Retina (tissue), 1 donor: ENCODE results near the gene MCRIP2.
A peak's percentile ranks its signal among the peaks of the same experiment; 100 is the strongest.
"Not testable (repeated sequence)": the region's sequence is repeated elsewhere in the genome, so short reads cannot be mapped to it uniquely, and the experiment has no call there.

Experiments used
- DNase-seq: peaks from one replicate; pipeline ENCODE4 v3.0.0-alpha.2; 2016

The MCRIP2 gene

DNA sequence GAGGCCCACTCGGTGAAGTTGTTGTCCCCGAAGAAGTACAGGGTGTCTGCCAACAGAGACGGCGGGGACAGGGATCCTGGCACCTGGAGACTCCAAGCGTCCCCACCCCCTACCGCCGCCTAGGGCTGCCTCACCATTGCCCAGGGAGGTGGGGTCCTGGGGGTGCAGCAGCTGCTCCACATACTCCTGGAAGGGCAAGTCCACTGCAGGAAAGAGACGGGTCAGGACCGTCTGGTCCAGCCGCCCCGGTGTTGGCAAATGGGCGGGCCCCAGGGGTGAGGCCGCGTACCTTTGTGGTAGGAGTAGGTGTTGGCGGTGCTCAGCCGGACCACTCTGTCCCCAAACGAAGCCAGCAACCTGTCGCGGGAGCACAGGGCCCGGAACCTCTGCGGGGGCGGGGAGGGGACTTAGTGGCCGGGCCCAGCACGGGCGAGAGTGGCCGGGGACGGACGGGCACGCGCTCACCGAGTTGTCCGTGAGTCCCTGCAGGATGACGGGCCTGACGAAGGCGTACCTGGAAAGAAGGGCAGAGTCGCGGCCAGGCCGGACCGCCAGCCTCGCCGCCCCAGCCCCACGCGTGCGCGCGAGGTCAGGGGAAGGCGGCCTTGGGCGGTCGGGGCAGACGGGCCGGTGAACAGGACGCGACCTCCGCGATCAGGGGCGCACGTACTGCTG, 41.9 kb downstream of the MCRIP2 start:
- DNase-seq: no peak

DNA sequence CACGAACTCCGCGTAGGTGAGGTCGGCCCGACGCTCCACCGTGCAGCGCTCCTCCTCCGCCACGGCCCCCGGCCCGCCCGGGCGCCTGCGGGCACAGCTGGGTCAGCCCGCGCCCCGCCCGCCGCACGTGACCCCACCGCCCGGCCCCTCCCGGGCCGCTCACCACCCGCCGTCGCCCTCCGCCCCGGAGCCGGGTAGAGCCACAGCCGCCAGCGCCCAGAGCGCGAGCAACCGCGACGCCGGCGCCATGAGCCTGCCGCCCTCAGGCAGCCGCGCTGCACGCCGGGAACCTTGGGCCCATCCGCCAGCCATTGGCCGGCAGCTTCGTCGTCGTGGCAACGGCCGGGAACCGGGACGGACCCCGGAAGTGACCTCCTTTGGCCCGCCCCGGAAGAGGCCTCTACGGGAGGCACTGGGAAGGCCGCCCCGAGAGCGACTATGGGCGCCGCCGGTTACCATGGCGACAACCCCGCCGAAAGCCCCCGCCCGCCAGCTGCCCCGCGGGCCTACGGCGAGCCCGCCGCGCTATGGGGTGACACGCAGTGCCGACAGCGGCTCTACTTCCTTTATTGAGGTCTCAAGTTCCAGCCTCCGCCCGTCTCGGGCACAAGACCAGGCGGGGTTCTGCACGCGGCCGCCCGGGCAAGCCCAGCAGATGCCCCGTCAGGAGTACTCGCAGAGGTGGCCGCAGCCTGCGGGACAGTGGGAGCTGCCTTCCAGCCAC, 42.6 kb downstream of the MCRIP2 start, which contains the start of gene JMJD8:
JMJD8 (minus strand) TSS at position 264 of the 724 bp plus-strand sequence; CDS start at position 249, 15 bp downstream.
- DNase-seq: peak; percentile 98

GRCh38 chr16:684961-685696, 43.5 kb downstream of the MCRIP2 start:
- DNase-seq: no peak

DNA sequence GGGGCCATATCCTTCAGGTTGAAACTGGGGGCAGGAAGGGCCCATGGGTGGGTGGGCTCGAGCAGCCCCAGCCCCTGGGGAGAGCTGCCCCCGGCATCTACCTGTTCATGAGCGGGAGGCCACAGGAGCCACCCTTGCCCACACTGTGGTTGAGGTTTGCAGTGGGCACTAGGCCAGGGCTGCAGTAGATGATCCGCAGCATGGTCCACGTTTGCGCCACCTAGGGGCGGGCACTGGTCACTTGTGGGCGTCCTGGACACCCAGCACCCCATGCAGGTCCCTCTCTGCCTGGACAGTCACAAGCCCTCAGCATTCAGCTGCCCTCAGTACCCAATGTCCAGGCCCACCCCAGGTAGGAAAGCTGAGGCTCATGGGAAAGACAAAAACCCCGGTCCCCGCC, 44.3 kb downstream of the MCRIP2 start:
- DNase-seq: no peak

- no peak for DNase-seq
Measured at GRCh38 chr16:686459-687260, 45.0 kb downstream of the MCRIP2 start.

GRCh38 chr16:687499-687898, 45.9 kb downstream of the MCRIP2 start:
- DNase-seq: no peak

GRCh38 chr16:689175-689897, 47.7 kb downstream of the MCRIP2 start:
- no peak for DNase-seq

- DNase-seq: not testable (repeated sequence)
Measured at GRCh38 chr16:691242-691641, 49.6 kb downstream of the MCRIP2 start.

- no peak for DNase-seq
Measured at GRCh38 chr16:692356-693108, 50.9 kb downstream of the MCRIP2 start.

GRCh38 chr16:693364-693763, 51.7 kb downstream of the MCRIP2 start:
- DNase-seq: no peak

- no peak for DNase-seq
Measured at GRCh38 chr16:693766-694165, 52.1 kb downstream of the MCRIP2 start.

DNA sequence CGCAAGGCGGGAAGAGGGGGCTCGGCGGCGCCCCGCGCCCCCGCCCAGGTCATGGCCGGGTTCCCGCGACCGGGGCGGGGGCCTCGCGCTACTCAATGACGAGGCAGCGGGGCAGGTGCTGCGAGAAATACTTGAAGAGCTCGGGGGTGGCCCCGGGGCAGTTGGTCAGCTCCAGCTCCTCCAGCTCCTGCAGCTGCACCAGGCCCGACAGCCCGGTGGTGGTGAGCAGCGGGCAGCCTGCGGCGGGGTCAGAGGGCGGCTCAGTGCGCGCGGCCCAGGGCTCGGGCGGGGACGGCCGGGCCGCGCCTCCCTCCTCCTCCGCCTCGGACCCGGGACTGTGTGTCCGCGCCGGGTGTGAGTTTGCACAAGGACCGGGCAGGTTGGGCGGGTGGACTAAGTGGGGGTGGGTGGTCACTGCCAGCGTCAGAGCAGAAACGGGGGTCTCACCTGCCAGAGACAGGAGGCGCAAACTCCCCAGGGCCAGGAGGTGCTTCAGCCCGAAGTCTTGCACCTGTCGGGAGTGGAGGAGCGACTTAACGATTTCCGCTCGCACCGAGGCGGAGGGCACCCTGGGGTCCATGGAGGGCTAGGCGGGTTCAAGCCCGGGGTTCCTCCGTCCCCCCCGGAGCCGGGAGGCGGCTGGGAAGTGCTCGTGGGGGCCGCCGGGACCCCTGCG, 52.7 kb downstream of the MCRIP2 start:
- DNase-seq: no peak

- DNase-seq: no peak
Measured at GRCh38 chr16:694863-695354, 53.3 kb downstream of the MCRIP2 start.

DNA sequence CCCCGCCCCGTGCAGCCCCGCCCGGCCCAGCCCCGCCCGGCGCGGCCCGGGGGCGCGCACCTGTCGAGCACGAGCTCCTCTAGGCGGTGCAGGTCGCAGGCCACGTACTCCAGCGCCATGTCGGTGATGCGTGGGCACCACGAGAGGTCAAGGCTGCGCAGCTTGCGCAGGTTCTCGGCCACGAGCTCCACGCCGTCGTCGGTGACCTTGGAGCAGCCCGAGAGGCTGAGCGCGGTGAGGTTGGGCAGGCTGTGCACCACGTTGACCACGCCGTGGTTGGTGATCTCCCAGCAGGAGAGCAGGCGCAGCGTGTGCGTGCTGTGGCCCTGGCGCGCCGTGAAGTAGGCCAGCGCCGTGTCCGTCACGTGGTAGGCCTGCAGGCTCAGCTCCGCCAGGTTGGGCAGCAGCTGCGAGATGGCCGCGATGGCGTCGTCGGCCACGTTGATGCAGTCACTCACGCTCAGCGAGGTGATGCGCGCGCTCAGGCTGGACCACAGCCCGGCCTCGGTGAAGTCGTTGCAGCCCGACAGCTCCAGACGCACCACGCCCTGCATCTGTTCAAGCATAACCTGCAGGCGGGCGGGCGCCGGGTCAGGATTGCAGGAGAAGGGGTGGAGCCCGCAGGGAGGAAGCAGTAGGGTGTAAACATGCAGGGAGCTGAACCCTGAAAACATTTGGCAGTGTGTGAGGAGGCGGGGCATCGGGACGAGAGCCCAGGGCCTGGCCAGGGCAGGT, 53.9 kb downstream of the MCRIP2 start:
- peak; percentile 79 for DNase-seq
